IMR-90 (cell line): ENCODE results near the gene CREB3L1. TPM values are rescaled to one million over a fixed set of nuclear protein-coding genes. Genes with fewer than 3 reads are reported as not detected.

Experiments used
- ATAC-seq: fragments of 200-7000 bp; cut with Tn5 transposase; 2 replicates; pipeline ENCODE4 v1.9.1; 2020; ENCODE audit warnings: low read depth, mild to moderate bottlenecking, moderate library complexity
- BruUV-seq: library from RNA; stranded (reverse); fragments of 400-500 nt; replicated peaks from 2 replicates; lab custom pipeline; 2021; lab: Mats Ljungman, UMichigan
- CTCF ChIA-PET: fragments of 300-600 bp; formaldehyde crosslinking; extraction: SDS; loops from one replicate; lab custom pipeline; 2021; ENCODE audit warnings: antibody characterized with exemption; lab: Yijun Ruan, JAX
- POLR2A ChIA-PET: fragments of 300-600 bp; sonication (Branson Sonifier 250); formaldehyde crosslinking; loops from one replicate; lab custom pipeline; 2022; ENCODE audit warnings: antibody characterized with exemption; ENCODE audit not compliant: unreplicated experiment; lab: Charles Lee
- DNase-seq: peaks from one replicate; pipeline ENCODE4 v3.0.0; 2013
- H2AFZ ChIP-seq: replicated peaks from 2 replicates; pipeline ENCODE3; 2013; ENCODE audit warnings: low read length, mild to moderate bottlenecking; ENCODE audit not compliant: poor library complexity
- H2AK5ac ChIP-seq: 2 replicates; pipeline ENCODE4 v1.6.1; 2013; ENCODE audit warnings: low read depth, low read length, inconsistent platforms
- H2AK9ac ChIP-seq: replicated peaks from 2 replicates; pipeline ENCODE3; 2013; ENCODE audit warnings: mild to moderate bottlenecking, low read depth, low read length, moderate library complexity; ENCODE audit not compliant: poor library complexity
- H2BK120ac ChIP-seq: 2 replicates; pipeline ENCODE4 v1.6.1; 2013; ENCODE audit warnings: low read depth, low read length, inconsistent platforms
- H2BK15ac ChIP-seq: 3 replicates; pipeline ENCODE4 v1.6.1; 2013; ENCODE audit warnings: low read depth, low read length, inconsistent platforms
- H2BK20ac ChIP-seq: 2 replicates; pipeline ENCODE4 v1.6.1; 2013; ENCODE audit warnings: low read depth, mild to moderate bottlenecking, inconsistent platforms, low read length, moderate library complexity
- H2BK5ac ChIP-seq: 2 replicates; pipeline ENCODE4 v1.6.1; 2013; ENCODE audit warnings: mild to moderate bottlenecking, low read depth, low read length, inconsistent platforms; ENCODE audit not compliant: poor library complexity, severe bottlenecking
- H3K14ac ChIP-seq: replicated peaks from 2 replicates; pipeline ENCODE4 v1.6.1; 2013; ENCODE audit warnings: low read depth, low read length, inconsistent platforms
- H3K18ac ChIP-seq: 2 replicates; pipeline ENCODE4 v1.6.1; 2013; ENCODE audit warnings: low read depth, low read length, control low read depth
- H3K23ac ChIP-seq: 2 replicates; pipeline ENCODE4 v1.6.1; 2013; ENCODE audit warnings: low read depth, low read length, inconsistent platforms
- H3K27ac ChIP-seq: 2 replicates; pipeline ENCODE4 v1.5.1; 2013; ENCODE audit warnings: mild to moderate bottlenecking, control low read depth, low read length; ENCODE audit not compliant: insufficient read depth
- H3K27me3 ChIP-seq: 2 replicates; pipeline ENCODE4 v1.6.1; 2013; ENCODE audit warnings: low read length; ENCODE audit not compliant: control insufficient read depth, insufficient read depth
- H3K36me3 ChIP-seq: 2 replicates; pipeline ENCODE4 v1.6.1; 2013; ENCODE audit warnings: low read length, mixed read lengths; ENCODE audit not compliant: control insufficient read depth, insufficient read depth
- H3K4ac ChIP-seq: 2 replicates; pipeline ENCODE4 v1.6.1; 2013; ENCODE audit warnings: low read depth, low read length, inconsistent platforms
- H3K4me1 ChIP-seq: 2 replicates; pipeline ENCODE4 v1.6.1; 2013; ENCODE audit warnings: low read length, mixed read lengths; ENCODE audit not compliant: control insufficient read depth, insufficient read depth
- H3K4me2 ChIP-seq: 2 replicates; pipeline ENCODE4 v1.6.1; 2013; ENCODE audit warnings: low read depth, mild to moderate bottlenecking, control low read depth, low read length, moderate library complexity
- H3K4me3 ChIP-seq: 2 replicates; pipeline ENCODE4 v1.5.1; 2013; ENCODE audit warnings: low read depth, mild to moderate bottlenecking, control low read depth, low read length, moderate library complexity; ENCODE audit not compliant: insufficient read depth
- H3K56ac ChIP-seq: 2 replicates; pipeline ENCODE4 v1.6.1; 2013; ENCODE audit warnings: low read length, inconsistent platforms; ENCODE audit not compliant: insufficient read depth; ENCODE audit errors: extremely low read depth
- H3K79me1 ChIP-seq, 2 experiments: 2 replicates each; pipeline ENCODE4 v1.6.1; 2013; ENCODE audit warnings: low read length in 2 of 2, inconsistent platforms in 1 of 2, low read depth in 1 of 2
- H3K9ac ChIP-seq: 2 replicates; pipeline ENCODE4 v1.6.1; 2013; ENCODE audit warnings: low read depth, low read length, control low read depth
- H3K9me1 ChIP-seq: 2 replicates; pipeline ENCODE4 v1.6.1; 2013; ENCODE audit warnings: low read length, inconsistent platforms; ENCODE audit not compliant: insufficient read depth
- H3K9me3 ChIP-seq: 2 replicates; pipeline ENCODE4 v1.6.1; 2013; ENCODE audit warnings: low read length; ENCODE audit not compliant: control insufficient read depth, insufficient read depth
- H4K20me1 ChIP-seq: 2 replicates; pipeline ENCODE4 v1.6.1; 2013; ENCODE audit warnings: low read length, inconsistent platforms; ENCODE audit not compliant: insufficient read depth
- H4K5ac ChIP-seq: 2 replicates; pipeline ENCODE4 v1.6.1; 2013; ENCODE audit warnings: mild to moderate bottlenecking, low read depth, low read length, control low read depth
- H4K8ac ChIP-seq, 2 experiments: 2 replicates each; pipeline ENCODE4 v1.6.1; 2013; ENCODE audit warnings: low read depth in 2 of 2, low read length in 2 of 2, control low read depth in 1 of 2, inconsistent platforms in 1 of 2
- H4K91ac ChIP-seq: 2 replicates; pipeline ENCODE4 v1.6.1; 2013; ENCODE audit warnings: low read depth, low read length, inconsistent platforms; ENCODE audit not compliant: insufficient read depth
- CEBPB ChIP-seq: IDR thresholded peaks from 2 replicates; pipeline ENCODE4 v1.6.1; 2012; ENCODE audit warnings: low read depth, low read length, improper control_type of control experiment
- MAFK ChIP-seq: IDR thresholded peaks from 2 replicates; pipeline ENCODE4 v1.6.1; 2012; ENCODE audit warnings: low read depth, low read length, improper control_type of control experiment
- WGBS, 2 experiments: methylation state at CpG; one replicate each; pipeline versions ENCODE4 v1.1.5 to v1.1.7; 2013; ENCODE audit warnings: missing lambda C conversion rate in 2 of 2; ENCODE audit not compliant: insufficient read length in 1 of 2; ENCODE audit errors: extremely low coverage in 2 of 2; 5-methylcytosine and 5-hydroxymethylcytosine counted together
- dilution Hi-C: fragments of 300-500 bp; cut with HindIII; formaldehyde crosslinking; loops from one replicate; pipeline ENCODE4 v1.14.3; 2018; ENCODE audit warnings: low sequenced_read_pairs; ENCODE audit not compliant: unreplicated experiment
- in situ Hi-C: fragments of 300-500 bp; cut with MboI; formaldehyde crosslinking; loops from 3 replicates; pipeline ENCODE4 v1.14.3; 2019; ENCODE audit warnings: low sequenced_read_pairs, inconsistent platforms, mixed read lengths
- intact Hi-C: fragments of 100-400 bp; cut with micrococcal nuclease; formaldehyde crosslinking; loops from 2 replicates; pipeline ENCODE4 v1.10.0; 2022
- polyA plus RNA-seq, 3 experiments: library from polyadenylated mRNA; depleted of rRNA; stranded (reverse); fragments of >200 nt; gene quantifications; 2 replicates each; pipeline ENCODE4 v1.2.3, GENCODE V29; 2012; ENCODE audit warnings: low replicate concordance in 1 of 3
- total RNA-seq: library from RNA; depleted of rRNA; stranded (reverse); fragments of >200 nt; gene quantifications from 2 replicates; pipeline ENCODE4 v1.2.3, GENCODE V29; 2012

CREB3L1 gene
- total and polyA plus RNA-seq, 2 of the 4 experiments (the other 2 are of a cell fraction) = 8.1 to 82.3 TPM

GRCh38 chr11:46338636-46338987, 61.1 kb downstream of the CREB3L1 start:
- CTCF ChIA-PET = interaction anchor here (0.7 kb wide), 1 partner anchor 1153 kb away, joined by 4 read pairs; no protein-coding TSS in a partner anchor
- Histone ChIP-seq H4K5ac (no peak overlapping the region), H3K4me1 (peaks cover 8% of the 10 kb centered on the region), H3K36me3 (no peaks in the 10 kb centered on the region), H2BK20ac (no peak overlapping the region), H2BK5ac (no peak overlapping the region), H3K23ac (no peak overlapping the region), H2BK15ac (no peak overlapping the region), H2BK120ac (no peak overlapping the region), H3K27me3 (peaks cover 23% of the 10 kb centered on the region), H2AK5ac (peak overlapping the region; percentile 68; the same call in 1 of the 2 replicates), H3K79me1 (no peaks in the 10 kb centered on the region), H2AFZ (peak overlapping the region; percentile 86), H3K9me1 (peaks cover 3% of the 10 kb centered on the region), H3K14ac (peak overlapping the region; percentile 17; the same call in 1 of the 2 replicates), H3K56ac (no peak overlapping the region), H4K91ac (no peak overlapping the region; the same call in 1 of the 2 replicates), H3K4me2 (peak overlapping the region; percentile 21), H3K9me3 (no peaks in the 10 kb centered on the region), H4K20me1 (no peaks in the 10 kb centered on the region), H3K27ac (no peak overlapping the region), H3K4me3 (no peak overlapping the region), H3K18ac (no peak overlapping the region), H2AK9ac (peak overlapping the region; percentile 71), H3K4ac (no peak overlapping the region), H4K8ac (peak overlapping the region in 1 of 2 experiments; percentile 36; a peak in 1 of 4 replicates), H3K9ac (no peak overlapping the region)
- ATAC-seq = no peak; the same call in 1 of the 2 replicates
- dilution Hi-C loops (no loop called here), intact Hi-C loops (no loop called here), in situ Hi-C loops (no loop called here)
- POLR2A ChIA-PET = no interaction called here
- 0% methylated on average over 1 of the region's 9 CpGs; no CpG with 5 or more reads in 1 of the 2 experiments for WGBS, 2 experiments
- BruUV-seq = no TSS peak
- TF ChIP-seq MAFK (no peak), CEBPB (peak; percentile 24; the same call in 1 of the 2 replicates)
- DNase-seq = peak; percentile 26
